DMS53 (cell line): ENCODE measurements around the gene CECR2.
"Not testable (repeated sequence)": the region's sequence is repeated elsewhere in the genome, so short reads cannot be mapped to it uniquely, and the experiment has no call there.

Experiments used
- DNase-seq: peaks from one replicate; lab custom pipeline; 2025; lab: John Stamatoyannopoulos, UW

The CECR2 gene

DNA sequence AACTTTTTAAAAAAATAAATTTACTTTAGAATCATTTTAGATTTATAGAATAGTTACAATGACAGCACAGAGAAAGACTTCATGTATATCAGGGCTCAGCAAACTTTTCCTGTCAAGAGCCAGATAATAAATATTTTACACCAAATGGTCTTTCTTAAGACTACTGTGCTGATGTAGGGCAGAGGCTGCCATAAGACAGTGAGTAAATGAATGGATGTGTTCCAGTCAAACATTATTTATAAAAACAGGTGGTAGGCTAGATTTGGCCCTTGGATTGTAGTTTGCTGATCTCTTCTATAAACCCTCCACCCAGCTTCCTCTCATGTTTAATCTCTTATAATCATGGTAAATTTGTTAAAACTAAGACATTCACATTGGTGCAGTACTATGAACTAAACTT, 33.0 kb downstream of the CECR2 start:
- DNase-seq: no peak

DNA sequence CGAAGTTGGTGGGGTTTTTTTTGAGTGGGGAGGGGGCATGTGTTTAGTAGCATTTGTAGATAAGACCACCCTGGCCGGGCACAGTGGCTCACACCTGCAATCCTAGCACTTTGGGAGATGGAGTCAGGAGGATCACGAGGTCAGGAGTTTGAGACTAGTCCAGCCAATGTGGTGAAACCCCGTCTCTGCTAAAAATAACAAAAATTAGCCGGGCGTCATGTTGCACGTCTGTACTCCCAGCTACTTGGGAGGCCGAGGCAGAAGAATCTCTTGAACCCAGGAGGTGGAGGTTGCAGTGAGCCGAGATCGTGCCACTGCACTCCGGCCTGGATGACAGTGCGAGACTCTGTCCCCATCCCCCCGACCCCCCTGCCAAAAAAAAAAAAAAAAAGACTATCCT, 34.6 kb downstream of the CECR2 start:
- no peak for DNase-seq

DNA sequence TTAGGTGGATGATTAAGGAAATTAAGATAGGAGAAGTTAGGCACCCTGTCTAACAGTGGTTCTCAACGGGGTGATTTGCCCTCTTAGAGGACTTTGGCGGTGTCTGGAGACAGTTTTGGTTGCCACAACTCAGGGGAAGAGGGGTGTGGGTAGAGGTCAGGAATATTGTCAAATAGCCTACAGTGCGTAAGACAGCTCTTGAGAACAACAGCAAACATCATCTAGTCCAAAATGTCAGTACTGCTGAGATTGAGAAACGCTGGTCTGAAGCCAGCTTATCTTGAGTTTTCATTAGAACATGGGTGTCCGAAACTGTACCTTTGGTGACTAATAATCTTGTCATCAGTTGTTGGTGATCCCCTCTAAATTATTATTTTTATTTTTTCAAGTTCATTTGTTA, 38.4 kb downstream of the CECR2 start:
- no peak for DNase-seq

DNA sequence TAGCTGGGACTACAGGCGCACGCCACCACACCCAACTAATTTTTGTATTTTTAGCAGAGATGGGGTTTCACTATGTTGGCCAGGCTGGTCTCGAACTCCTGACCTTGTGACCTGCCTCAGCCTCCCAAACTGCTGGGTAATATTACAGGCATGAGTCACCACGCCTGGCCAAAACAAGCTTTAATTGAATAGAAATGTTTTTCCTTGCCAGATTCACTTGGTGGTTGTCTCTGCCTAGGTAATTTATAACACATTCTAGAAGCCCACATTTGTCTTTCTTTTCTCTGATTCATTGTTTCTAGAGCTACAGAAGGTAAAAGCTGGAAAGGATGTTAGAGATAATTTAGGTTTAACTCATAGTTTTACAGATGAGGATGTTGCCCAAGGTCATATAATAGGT, 41.3 kb downstream of the CECR2 start:
- DNase-seq: no peak

DNA sequence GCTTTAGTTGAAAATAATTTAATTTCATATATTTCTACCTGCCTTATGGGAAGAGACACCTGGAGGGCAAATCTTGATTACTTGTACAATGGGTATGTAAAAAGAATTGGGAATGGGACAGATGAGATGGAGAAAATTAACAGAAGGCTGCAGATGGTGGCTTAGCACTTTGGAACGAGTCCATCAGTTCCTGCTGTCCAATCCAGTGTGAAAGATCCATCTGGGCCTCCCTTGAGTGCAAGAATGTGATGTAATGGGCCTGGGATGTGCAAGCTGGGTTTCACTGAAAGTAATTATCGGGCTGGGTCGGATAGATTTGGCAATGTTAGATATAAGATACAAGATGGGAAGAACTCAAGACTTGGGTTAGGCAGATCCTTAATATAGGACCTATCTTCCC, 42.0 kb downstream of the CECR2 start:
- DNase-seq: no peak

DNA sequence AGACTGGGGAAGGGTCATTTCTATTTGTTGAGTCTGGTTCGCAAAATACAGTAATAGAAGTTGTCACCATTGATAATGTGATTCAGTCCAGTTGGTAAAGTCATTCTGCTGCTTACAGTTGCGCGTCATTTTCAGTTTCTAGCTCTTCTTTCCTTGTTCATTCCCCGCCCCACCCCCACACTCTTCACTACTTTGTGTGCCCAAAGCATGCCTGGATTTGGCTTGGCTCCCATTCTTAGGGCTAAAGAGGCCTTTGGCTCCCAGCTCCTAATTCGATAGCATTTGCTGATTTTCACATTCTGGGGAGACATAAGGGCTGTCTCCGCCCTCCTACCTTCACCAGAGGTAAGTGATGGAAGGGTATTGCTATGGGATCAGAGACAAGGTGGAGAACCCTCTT, 43.0 kb downstream of the CECR2 start:
- DNase-seq: no peak

DNA sequence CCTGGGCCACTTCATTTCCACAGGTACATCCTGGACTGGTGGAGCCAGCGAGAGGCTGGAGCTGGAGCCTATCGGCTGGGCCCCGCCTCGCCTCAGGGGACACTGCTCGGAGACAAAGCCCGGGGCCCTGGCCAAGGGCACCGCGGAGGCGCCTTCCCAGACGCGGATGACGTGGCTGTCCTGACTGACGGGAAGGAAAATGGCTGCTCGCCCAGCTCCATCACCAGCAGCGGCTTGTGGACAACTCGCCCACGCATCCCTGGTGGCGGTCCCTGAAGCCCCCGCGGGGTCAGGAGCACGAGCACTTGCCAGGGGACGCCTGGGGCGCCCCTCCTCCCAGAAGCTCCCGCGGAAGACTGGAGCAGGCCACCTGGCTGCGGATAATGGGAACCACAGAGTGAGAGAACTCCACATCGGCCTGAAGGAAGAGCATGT, 49.6 kb downstream of the CECR2 start:
- no peak for DNase-seq

DNA sequence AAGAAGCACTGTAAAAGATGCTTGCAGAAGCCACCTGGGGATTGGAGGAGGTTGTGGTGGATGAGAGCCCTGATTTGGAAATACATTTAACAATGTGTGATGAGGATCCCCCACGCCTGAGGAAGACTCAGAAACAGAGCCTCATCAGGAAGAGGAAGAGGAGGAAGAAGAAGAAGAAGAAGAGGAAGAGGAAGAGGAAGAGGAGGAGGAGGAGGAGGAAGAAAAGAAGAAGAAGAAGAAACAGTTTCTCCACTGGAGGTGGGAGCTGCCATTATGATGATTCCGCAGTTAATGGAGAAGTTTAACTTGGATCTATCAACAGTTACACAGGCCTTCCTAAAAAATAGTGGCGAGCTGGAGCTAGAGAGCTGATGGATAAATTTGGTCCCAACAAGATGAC, 50.1 kb downstream of the CECR2 start:
- DNase-seq: no peak

DNA sequence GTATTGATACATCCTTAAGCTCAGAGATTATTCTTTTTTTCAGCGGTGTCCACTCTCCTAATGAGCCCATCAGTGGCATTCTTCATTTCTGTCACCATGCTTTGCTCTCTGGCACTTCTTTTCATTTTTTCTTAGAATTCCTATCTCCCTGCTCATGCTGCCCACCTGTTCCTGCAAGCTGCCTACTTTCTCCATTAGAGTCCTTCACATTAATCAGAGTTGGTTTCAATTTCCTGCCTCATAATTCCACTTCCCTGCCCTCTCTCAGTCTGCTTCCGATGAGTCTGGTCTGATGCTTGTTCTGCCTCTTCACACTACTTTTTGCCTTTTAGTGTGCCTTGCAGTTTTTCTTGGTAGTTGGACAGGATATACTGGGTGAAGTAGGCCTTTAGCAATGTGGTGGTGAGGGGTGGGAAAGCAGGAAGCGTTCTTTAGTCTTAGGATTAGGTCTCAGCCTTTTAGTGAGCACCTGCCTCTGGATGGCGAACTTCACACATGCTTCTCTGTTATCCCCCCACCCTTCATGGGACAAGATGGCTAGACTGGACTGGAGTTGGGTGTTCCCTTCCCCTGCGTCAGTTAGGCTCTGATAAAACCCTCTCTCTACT, 53.6 kb downstream of the CECR2 start:
- DNase-seq: no peak

DNA sequence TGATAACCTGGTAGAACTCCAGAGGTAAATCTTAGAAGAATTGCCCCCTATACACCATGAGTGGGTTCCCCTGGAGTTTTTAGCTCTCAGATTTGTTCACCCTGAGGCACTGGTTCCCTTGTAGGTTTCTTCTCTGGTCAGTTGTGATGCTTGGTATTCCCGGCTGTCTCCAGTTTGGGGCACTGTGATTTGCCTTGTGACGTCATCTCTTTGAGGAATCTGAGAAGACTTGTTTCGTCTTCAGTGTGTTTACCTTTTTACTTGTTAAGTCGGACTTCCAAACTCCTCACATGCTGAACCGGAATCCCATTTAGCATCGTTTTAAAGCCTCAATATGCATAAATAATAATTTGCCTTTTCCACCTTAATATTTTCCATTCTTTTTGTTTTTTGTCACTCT, 54.4 kb downstream of the CECR2 start:
- no peak for DNase-seq

DNA sequence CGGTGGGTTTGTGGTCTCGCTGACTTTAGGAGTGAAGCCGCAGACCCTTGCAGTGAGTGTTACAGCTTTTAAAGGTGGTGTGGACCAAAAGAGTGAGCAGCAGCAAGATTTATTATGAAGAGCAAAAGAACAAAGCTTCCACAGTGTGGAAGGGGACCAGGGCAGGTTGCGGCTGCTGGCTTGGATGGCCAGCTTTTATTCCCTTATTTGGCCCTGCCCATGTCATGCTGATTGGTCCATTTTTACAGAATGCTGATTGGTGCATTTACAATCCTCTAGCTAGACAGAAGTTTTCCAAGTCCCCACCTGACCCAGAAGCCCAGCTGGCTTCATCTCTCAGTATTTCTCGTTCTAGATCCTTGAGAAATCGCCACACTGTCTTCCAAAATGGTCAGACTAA, 58.3 kb downstream of the CECR2 start:
- DNase-seq: not testable (repeated sequence)

DNA sequence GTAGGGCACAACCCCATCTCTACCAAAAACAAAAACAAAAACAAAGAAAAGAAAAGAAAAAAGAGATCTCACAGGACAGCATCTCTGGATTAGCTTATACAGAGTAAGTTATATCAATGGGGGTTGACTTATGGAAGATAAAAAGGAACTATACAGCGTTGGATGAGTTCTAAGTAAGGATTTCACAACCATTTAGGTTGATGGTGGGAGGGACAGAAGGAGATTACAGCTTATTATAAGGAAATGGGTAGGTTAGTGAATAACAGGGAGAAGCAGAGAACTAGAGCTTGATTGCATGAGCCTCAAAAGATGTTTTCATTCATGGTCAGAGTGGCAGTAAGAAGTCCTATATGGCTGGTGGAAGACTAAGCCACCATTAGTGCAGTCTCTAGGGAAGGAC, 60.3 kb downstream of the CECR2 start:
- DNase-seq: no peak

DNA sequence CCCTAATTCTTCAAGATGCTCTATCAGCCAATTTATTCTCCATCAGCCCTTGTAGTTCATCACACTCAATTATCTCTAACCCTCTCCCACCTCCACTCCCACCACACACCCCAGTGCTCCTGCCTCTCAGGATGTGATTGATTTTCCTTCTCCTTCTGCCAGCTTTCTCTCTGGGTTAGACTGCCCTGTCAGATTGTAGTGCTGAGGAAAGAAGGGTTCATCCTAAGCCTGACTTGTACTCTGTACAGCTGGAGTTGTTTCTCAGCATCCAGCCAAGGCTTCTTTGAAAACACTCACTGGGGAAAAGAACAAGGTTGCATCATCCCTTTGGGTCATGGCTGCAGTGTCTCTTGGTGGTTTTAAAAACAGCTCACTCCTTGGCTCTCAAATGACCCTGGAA, 61.2 kb downstream of the CECR2 start:
- no peak for DNase-seq

DNA sequence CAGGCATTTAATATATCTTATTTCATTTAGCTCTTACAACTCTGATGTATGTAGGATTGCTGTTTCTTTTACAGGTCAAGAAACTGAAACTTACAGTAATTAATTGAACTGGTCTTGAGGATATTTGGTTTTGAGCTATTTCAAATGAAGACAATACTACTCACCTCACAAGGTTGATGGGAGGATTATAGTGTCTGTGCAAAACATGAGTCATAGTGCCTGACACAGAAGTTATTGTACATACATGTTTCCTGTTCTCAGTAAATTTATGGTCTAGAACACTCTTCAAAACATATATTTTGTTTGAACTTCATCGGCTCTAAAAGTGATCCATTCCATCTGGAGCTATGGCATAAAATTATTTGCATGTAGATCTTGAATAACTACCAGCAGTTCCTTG, 61.9 kb downstream of the CECR2 start:
- DNase-seq: peak; percentile 26

DNA sequence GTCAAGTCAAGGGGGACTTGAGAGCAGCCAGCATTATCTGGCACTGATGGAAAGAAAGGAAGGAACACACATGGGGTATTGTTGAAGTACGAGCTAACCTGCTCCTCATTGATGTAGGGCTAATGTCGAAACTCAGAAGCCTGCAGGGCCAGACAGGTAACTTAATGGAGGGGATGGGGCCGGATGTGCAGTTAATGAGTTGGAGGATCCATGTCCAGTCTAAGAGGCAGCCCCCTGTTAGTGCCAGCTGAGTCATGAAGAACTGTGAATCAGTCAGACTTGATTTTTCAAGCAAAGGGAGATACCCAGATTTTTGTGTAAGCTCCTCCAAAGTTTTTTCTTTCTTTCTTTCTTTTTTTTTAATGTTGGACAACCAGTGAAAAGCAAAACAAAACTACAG, 65.6 kb downstream of the CECR2 start:
- DNase-seq: no peak

DNA sequence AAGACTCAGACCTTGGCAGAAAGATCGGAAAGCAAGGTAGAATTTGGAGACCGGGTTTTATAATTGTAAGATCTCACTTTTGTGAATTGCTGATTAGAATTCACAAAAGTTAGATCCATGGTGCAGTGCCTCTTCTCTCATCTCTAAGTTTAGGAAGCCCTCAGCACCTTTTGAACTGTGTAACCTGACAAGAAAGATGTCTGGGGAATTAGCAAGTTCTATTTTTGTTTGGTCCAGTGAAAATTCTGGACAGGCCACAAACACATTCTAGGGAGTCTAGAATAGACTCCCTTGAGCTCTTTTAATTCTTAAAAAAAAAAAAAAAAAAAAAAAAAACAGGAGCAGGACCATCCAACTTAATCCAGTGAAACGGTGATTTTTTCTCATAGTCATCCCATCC, 66.1 kb downstream of the CECR2 start:
- no peak for DNase-seq

DNA sequence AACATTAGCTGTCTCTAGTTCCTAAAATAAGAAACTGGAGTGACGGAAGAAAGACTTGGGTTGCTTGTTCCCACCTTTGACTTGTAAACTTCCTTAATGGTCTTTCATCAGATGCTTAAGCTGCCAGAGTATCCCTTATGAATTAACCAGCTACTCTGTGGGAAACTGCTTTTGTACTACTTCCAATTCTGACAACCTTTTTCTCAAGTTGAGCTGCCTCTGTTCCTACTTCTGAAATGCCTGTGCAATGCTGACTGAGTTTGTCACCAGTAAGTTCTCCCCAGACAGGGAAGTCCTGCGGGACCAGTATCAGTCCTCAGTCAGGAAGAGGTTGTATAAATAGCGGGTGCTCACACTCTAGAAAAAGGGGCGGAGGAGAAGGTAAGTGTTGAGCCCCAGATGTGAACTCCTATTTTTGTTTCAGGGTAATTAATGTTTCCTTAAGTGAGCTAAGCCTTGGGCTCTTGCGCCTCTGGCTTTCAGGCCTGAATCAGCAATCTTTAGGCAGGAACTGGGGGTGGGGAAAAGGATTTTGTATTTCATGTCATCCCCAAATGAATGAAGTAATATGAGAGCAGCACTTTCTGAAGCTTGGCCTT, 67.2 kb downstream of the CECR2 start:
- no peak for DNase-seq

DNA sequence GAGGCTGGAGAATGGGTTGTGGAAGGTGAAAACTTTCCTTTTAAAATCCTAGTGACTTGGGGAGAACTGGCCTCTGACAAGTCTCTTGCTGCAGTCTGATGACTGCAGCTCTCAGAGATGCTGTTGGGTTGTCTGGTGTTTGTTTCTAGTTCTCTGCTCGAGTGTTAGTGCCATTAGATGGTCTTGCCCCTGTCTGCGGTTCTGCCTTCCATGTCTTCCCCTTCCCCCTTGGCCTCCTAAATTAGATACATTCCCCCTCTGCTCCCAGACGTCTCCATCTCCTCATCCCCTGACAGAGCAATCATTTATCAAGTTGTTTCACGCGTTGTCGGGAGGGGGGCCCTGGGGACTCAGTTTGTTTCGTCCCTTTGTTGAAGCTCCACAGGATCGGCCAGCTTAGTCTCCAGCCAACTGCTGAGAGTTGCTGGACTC, 67.7 kb downstream of the CECR2 start:
- DNase-seq: no peak

DNA sequence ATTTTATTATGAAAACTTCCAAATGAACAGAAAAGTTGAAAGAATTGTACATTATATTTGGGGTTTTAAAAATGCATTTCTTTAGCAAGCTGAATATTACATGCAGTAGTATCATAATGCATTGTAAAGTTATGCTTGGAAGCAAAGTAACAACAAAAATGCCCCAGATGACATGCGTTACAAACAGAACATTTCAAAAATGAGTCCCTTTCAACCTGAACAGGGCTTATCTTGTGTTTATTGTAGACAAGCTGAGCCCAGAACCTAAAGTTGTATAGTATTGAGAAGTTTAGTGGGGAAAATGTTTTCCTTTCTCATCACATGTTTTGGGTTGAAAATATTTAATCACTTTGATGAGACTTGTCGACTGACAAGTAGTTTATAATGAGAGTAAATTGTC, 68.8 kb downstream of the CECR2 start:
- DNase-seq: no peak

DNA sequence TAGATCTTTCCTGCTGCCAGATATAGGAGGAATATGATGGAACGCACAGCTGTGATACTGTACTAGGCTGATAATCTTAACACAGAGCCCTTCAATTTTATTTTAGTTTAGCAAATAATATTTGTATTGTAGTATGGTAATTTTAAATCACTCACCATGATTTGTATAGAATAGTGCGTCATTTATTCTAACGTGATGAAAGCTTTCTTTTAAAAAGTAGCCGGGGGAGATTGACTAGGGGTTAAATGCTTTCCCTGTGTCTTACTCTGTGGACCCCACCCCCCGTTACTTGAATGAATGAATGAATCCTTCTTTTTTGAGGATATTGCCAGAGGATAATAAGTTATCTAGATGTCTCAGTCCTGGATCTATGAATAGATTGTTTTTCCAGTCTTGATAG, 72.1 kb downstream of the CECR2 start:
- no peak for DNase-seq

DNA sequence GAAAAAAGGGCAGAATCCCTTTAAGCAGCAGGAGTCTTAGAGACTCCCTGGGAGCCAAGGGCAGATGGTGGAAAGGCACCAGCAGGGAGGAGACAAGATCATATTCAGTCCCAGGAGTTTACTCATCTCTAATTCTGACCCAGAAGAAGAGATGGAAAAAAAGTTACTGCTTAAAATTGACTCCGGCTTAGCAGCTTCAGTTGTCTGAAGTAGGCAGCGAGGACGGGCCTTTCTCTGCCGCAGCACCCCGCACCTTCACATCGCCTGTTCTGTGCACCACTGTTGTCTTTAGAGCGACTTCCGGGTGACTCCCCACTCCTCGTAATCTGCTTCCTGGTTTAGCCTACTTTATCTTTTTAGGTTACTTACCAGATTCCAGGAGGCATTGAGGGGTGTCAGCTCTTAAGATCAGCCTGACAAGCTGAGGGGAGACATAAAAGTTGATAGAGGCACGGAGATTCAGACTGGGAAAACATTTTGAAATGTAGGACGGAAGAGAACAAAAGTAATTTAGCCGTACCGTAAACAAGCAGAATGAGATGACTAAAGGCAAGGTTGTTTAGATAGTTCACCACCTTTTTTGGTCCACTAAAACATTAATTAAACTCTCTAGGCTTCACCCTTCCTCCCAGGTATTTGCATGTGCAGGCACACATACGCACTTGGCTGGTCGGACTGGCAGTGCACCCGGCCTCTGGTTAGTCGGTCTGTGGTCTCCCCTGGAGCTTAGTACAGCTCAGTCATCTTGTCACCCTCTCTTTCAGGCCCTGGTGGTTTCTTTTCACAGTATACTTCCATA, 74.3 kb downstream of the CECR2 start:
- DNase-seq: no peak

DNA sequence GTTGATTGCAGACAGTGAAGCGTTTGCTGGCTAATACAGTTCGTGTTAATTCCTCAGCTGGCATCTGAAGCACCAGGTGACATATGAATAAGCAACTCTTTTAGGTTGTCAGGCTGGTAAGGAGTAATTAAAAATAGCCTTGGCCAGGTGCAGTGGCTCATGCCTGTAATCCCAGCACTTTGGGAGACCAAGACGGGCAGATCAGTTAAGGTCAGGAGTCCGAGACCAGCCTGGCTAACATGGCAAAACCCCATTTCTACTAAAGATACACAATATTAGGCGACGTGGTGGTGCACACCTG, 74.9 kb downstream of the CECR2 start:
- no peak for DNase-seq

DNA sequence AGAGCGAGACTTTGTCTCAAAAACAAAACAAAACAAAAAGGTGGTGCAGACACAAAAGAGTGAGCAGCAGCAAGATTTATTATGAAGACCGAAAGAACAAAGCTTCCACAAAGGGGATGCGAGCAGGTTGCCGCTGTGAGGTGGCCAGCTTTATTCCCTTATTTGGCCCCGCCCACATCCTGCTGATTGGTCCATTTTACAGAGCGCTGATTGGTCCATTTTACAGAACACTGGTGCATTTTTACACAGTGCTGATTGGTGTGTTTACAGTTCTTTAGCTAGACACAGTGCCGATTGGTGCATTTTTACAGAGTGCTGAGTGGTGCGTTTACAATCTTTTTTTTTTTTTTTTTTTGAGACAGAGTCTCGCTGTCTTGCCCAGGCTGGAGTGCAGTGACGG, 77.4 kb downstream of the CECR2 start:
- no peak for DNase-seq

DNA sequence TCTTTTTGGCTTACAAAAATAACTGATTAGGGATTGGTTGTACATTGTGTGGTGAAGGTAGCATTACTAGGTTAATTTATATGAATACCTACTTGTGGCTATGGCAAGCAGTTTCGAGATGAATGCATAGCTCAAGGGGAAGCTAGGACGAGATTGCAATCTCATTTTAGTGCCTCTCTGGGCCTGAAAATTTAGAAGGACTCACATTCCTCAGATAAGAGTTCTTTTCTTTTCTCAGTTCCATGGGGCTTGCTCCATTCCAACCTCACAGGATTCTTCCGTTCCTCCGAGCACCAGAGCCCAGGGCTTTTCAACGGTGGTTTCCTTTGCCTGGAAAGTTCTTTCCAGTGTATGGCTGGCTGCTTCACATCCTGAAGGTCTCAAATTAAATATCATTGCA, 82.1 kb downstream of the CECR2 start:
- DNase-seq: no peak
